Measurements from ENCODE around the gene CNOT6L. TPM values are rescaled to one million over a fixed set of nuclear protein-coding genes. Genes with fewer than 3 reads are reported as not detected.

The CNOT6L gene
- total RNA-seq, 1 donor: 14.2 TPM

DNA sequence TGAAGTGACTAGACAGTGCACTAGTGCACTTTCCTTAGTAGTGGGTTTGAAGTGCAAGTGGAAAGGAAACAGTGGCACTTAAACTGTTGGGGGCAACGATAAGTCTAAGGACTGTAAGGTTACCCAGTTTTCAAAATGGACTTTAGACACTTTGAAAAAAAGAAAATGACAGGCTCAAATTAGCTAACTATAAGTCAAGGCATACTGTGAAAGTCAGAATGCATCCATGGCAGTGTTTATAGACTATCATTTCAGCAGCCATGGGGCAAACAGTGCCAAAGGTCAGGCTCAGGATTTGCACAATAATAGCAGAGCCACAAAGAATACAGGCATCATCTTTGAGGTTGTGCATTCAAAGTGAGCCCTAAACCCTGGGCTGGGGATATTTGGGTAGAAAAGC lies 109.1 kb downstream of the CNOT6L start:
- no peak for DNase-seq (ENCODE audit: low read depth)
- TF ChIP-seq, protein P1, sequence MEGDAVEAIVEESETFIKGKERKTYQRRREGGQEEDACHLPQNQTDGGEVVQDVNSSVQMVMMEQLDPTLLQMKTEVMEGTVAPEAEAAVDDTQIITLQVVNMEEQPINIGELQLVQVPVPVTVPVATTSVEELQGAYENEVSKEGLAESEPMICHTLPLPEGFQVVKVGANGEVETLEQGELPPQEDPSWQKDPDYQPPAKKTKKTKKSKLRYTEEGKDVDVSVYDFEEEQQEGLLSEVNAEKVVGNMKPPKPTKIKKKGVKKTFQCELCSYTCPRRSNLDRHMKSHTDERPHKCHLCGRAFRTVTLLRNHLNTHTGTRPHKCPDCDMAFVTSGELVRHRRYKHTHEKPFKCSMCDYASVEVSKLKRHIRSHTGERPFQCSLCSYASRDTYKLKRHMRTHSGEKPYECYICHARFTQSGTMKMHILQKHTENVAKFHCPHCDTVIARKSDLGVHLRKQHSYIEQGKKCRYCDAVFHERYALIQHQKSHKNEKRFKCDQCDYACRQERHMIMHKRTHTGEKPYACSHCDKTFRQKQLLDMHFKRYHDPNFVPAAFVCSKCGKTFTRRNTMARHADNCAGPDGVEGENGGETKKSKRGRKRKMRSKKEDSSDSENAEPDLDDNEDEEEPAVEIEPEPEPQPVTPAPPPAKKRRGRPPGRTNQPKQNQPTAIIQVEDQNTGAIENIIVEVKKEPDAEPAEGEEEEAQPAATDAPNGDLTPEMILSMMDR (IDR thresholded peaks at IDR 0.05; ENCODE audit: insufficient read depth, low read depth, low read length): no peak

DNA sequence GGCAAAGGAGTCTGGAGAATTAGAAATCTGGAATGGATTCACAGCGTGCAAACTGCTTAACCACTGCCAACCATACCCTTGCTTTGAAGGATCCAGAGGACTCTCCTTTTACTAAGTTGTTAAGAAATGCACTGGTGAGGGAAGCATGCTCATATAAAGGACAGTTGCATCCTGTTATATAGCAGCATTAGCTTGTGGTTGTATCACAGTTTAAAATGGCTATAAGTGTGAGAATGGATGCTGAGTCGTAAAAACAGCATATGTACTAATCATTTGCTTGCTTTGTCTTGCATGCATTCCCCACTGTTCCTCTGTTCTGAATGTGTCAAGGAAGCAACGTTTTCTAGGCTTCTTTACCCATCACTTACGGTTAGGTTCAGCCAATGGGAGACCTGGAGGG lies 112.5 kb downstream of the CNOT6L start:
- no peak for DNase-seq (ENCODE audit: low read depth)
- H3K4me3 ChIP-seq (ENCODE audit: low read depth, low read length): no peak overlapping the region
- TF ChIP-seq, protein P1 (IDR thresholded peaks at IDR 0.05; ENCODE audit: insufficient read depth, low read depth, low read length): no peak

More for the DNA sequence above, 109.1 kb downstream of the CNOT6L start:
- H3K4me3 ChIP-seq (ENCODE audit: low read depth, low read length): no peak overlapping the region

DNA sequence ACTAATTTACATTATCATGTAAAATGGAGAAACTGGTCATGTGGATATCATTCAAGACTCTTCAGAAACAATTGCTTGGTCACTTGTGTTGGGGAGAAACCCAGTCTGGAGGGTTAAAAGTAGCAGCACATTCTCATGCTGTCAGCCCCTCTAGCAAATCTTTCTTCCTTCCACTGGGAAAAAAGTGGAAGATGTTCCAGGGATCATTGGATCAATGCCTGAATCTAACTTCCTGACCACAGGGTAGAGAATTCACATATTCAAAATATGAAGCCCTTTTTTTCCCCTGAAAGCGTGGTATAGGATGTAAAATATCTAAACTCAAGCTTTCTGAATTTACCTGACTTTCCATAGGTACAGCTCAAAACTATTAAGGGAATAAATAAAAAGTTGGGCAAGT lies 115.5 kb downstream of the CNOT6L start:
- H3K4me3 ChIP-seq (ENCODE audit: low read depth, low read length): no peak overlapping the region
- TF ChIP-seq, protein P1 (IDR thresholded peaks at IDR 0.05; ENCODE audit: insufficient read depth, low read depth, low read length): no peak
- DNase-seq (ENCODE audit: low read depth): no peak

DNA sequence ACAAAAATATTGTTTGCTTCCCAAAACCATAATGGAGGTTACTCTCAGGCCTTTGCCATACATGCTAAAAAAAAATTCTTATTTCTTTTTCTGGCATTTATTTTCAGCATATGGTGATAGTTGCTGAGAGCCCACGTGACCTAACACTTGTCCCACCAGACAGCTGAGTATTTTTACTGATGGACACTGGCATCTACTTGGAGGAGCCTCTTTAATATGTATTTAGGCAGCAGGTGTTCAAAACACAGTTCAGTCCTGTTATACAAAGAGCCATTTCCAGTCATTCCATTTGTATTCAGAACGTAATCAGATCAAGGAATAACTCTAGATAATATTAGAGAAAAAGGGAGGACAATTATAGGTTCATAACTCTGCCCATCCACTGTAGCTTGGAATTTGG lies 118.0 kb downstream of the CNOT6L start:
- H3K4me3 ChIP-seq (ENCODE audit: low read depth, low read length): no peak overlapping the region
- TF ChIP-seq, protein P1 (IDR thresholded peaks at IDR 0.05; ENCODE audit: insufficient read depth, low read depth, low read length): no peak
- DNase-seq (ENCODE audit: low read depth): no peak

DNA sequence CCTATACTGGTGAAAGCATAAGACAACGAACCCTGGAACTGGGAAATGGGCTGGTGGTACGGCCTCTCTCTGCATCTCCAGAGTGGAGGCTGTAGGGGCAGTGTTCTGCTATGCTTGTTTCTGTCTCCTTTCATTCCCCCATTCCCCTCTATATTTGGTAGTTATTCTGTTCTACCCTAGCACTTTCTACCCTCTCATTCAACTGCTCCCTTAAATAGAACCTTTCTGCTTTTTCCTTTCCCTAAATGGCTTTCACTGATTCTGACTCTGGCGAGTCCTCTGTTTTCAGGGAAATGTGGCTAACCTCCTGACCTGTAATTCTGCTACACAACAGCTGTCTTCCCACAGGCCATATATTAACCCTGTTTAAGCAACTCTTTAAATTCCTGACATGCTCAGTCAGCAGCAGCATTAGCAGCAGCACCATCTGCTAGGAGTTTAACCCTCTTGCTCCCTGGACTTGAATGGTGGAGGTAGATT lies 119.4 kb downstream of the CNOT6L start:
- TF ChIP-seq, protein P1 (IDR thresholded peaks at IDR 0.05; ENCODE audit: insufficient read depth, low read depth, low read length): peak; percentile 35
- no peak overlapping the region for H3K4me3 ChIP-seq (ENCODE audit: low read depth, low read length)

DNA sequence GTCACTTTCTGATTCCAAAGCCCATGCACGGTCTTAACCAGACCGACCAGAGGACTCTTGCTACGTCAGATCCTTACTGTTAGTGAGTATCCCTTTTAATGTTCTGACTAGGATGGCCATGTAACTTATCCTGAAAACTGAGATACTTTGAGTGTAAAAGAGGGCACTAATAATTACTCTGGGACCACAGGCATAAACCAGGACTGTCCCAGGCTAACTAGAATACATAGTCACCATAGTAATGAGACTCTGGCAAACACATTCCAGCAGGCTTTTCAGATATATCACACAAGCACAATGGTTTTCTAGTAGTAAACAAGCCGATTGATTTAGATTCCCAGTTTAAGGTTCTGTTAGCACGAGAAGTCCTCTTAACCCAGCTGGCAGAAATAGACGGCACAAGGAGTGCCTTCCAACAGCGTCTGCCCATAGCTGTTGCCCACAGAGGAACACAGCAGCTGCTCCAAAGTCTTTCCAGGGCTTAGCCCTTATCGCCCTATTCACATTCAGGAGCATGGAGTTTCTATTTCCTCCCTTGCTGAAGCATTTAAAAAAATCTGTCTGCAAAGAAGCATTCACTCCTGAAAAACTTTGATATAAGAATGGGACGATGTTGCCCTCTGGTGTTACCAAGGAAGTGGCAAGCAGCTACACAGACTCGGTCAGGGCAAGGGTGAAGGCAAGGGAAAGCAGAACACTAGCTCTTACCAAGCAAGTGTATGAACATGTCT lies 121.1 kb downstream of the CNOT6L start:
- DNase-seq (ENCODE audit: low read depth): peak; percentile 83
- H3K4me3 ChIP-seq (ENCODE audit: low read depth, low read length): no peak overlapping the region
- TF ChIP-seq, protein P1 (IDR thresholded peaks at IDR 0.05; ENCODE audit: insufficient read depth, low read depth, low read length): peak; percentile 67

More for the DNA sequence above, 119.4 kb downstream of the CNOT6L start:
- peak; percentile 93 for DNase-seq (ENCODE audit: low read depth)
